ENCODE data around the gene ATP8A2. TPM values are rescaled to one million over a fixed set of nuclear protein-coding genes. Genes with fewer than 3 reads are reported as not detected.

Gene ATP8A2
- total RNA-seq, 4 donors from 2014 or later, result 0.20 to 1.1 (median 0.59) TPM

DNA sequence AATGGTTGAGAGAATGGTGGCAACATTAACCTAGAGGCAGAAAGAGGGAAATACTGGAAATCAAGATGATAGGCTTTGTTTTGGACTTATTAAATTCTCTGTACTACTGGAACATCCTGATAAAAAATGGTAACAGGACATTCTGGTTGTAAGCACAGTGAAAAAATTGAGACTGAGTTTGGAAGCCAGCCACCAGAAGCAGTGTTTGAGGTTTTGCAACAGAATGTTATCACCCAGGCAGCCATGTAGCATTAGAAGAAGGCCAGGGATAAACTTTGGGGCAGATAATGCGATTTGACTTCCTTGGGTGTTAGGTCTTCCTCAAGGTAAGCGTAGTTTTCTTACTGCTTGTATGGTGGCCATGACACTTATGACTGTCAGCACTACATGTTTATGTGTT is 307.4 kb downstream of the ATP8A2 start:
- Histone ChIP-seq H3K4me1 (no peaks in the 10 kb centered on the region), H3K27me3 (no peaks in the 10 kb centered on the region), H3K27ac (no peak overlapping the region), H3K9me3 (no peaks in the 10 kb centered on the region), H3K36me3 (no peaks in the 10 kb centered on the region), H3K4me3 (no peak overlapping the region)
- intact Hi-C loops (cut with DNase I; ENCODE audit: low total_unique reads) (no loop called here), in situ Hi-C loops (cut with MboI; ENCODE audit: low pct_ligation_motif_present in 1 of 4, low pct_unique_long_range_greater_than_20kb in 1 of 4, low sequenced_read_pairs in 3 of 4) (no loop called here)
- no peak for DNase-seq
- TF ChIP-seq, protein P1, sequence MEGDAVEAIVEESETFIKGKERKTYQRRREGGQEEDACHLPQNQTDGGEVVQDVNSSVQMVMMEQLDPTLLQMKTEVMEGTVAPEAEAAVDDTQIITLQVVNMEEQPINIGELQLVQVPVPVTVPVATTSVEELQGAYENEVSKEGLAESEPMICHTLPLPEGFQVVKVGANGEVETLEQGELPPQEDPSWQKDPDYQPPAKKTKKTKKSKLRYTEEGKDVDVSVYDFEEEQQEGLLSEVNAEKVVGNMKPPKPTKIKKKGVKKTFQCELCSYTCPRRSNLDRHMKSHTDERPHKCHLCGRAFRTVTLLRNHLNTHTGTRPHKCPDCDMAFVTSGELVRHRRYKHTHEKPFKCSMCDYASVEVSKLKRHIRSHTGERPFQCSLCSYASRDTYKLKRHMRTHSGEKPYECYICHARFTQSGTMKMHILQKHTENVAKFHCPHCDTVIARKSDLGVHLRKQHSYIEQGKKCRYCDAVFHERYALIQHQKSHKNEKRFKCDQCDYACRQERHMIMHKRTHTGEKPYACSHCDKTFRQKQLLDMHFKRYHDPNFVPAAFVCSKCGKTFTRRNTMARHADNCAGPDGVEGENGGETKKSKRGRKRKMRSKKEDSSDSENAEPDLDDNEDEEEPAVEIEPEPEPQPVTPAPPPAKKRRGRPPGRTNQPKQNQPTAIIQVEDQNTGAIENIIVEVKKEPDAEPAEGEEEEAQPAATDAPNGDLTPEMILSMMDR (IDR thresholded peaks at IDR 0.05), result no peak
- no peak for TF ChIP-seq EP300 (IDR thresholded peaks at IDR 0.05; ENCODE audit: low read depth)
- TF ChIP-seq POLR2AphosphoS5 (IDR thresholded peaks at IDR 0.05), result no peak
- no peak for TF ChIP-seq POLR2A (IDR thresholded peaks at IDR 0.05)
- WGBS, 2 donors (ENCODE audit: low coverage in 1 of 2), result 91 to 100% methylated on average over 2 of the region's 2 CpGs

DNA sequence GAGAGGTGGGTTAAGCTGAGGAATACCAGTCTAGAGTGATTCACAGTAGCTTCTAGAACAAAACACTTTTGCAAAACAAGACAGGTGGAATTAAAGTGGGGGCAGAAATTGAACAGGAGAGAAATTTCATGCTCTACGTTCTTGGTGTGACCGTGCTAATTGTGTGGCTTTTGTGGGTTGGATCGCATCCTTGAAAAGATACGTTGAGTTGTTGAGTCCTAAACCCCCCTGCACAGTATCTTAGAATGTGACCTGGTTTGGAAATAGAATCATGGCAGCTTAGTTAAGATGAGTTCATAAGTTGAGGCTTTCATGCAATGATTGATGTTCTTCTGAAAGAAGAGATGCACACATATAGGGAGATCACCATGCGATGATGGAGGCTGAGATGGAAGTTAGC is 308.2 kb downstream of the ATP8A2 start:
- intact Hi-C loops (cut with DNase I; ENCODE audit: low total_unique reads) (no loop called here), in situ Hi-C loops (cut with MboI; ENCODE audit: low pct_ligation_motif_present in 1 of 4, low pct_unique_long_range_greater_than_20kb in 1 of 4, low sequenced_read_pairs in 3 of 4) (no loop called here)
- Histone ChIP-seq H3K27me3 (no peaks in the 10 kb centered on the region), H3K36me3 (no peaks in the 10 kb centered on the region), H3K9me3 (no peaks in the 10 kb centered on the region), H3K27ac (no peak overlapping the region), H3K4me1 (no peaks in the 10 kb centered on the region), H3K4me3 (no peak overlapping the region)
- TF ChIP-seq POLR2A (IDR thresholded peaks at IDR 0.05) (no peak), EP300 (IDR thresholded peaks at IDR 0.05; ENCODE audit: low read depth) (no peak), POLR2AphosphoS5 (IDR thresholded peaks at IDR 0.05) (no peak)
- TF ChIP-seq, protein P1 (IDR thresholded peaks at IDR 0.05), result no peak
- 94 to 96% methylated on average over 4 to 5 of the region's 5 CpGs for WGBS, 2 donors (ENCODE audit: low coverage in 1 of 2)
- no peak for DNase-seq

DNA sequence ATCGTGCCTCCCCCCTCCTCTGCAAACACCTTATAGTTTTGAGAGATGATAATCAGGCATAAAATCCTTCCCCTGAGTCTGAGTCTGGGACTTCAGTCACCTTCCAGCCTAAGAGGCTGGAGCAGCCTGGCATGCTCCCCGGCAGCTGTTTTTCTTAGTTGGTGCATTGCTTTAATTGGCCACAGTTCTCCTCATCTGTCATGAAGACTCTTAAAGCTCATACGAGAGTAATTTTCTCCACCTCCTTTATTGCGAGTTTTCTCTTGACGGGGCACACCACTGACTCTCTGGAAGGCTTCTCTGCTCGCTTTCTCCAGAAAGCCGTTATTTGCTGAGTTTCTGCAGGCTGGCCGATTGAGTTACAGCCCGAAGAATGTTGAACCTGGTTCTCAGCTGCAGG is 310.5 kb downstream of the ATP8A2 start:
- 80 to 86% methylated on average over 7 to 9 of the region's 9 CpGs for WGBS, 2 donors (ENCODE audit: low coverage in 1 of 2)
- in situ Hi-C loops (cut with MboI; ENCODE audit: low pct_ligation_motif_present in 1 of 4, low pct_unique_long_range_greater_than_20kb in 1 of 4, low sequenced_read_pairs in 3 of 4) (no loop called here), intact Hi-C loops (cut with DNase I; ENCODE audit: low total_unique reads) (no loop called here)
- DNase-seq, result no peak
- H3K9me3 ChIP-seq, result no peaks in the 10 kb centered on the region
- H3K4me3 ChIP-seq, result no peak overlapping the region
- no peak overlapping the region for H3K27ac ChIP-seq
- peaks cover 0 to 5% (median 0%) of the 10 kb centered on the region in 4 donors for H3K4me1 ChIP-seq
- no peaks in the 10 kb centered on the region for H3K36me3 ChIP-seq
- TF ChIP-seq, protein P1 (IDR thresholded peaks at IDR 0.05), result no peak
- TF ChIP-seq POLR2AphosphoS5 (IDR thresholded peaks at IDR 0.05) (no peak), EP300 (IDR thresholded peaks at IDR 0.05; ENCODE audit: low read depth) (no peak), POLR2A (IDR thresholded peaks at IDR 0.05) (no peak)
- no peaks in the 10 kb centered on the region for H3K27me3 ChIP-seq

DNA sequence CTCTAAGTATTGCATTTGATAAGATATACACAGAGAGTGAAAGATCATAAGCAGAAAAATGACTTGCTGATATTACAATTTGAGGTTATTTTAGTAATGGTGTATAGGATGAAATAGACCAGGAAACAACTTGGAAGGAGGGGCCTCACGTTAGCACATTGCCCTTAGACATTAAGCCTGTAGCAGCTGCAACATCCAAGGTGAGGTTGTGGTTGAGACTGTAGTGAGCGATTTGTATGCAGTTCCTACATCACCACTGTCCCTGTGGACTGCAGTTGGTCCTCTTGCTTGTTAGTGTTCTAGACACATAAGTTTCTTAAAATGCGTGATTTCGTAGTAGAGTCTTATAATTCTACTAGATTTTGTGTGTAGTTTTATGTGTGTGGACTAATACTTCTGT is 311.3 kb downstream of the ATP8A2 start:
- intact Hi-C loops (cut with DNase I; ENCODE audit: low total_unique reads) (no loop called here), in situ Hi-C loops (cut with MboI; ENCODE audit: low pct_ligation_motif_present in 1 of 4, low pct_unique_long_range_greater_than_20kb in 1 of 4, low sequenced_read_pairs in 3 of 4) (no loop called here)
- Histone ChIP-seq H3K4me3 (no peak overlapping the region), H3K9me3 (no peaks in the 10 kb centered on the region), H3K27me3 (no peaks in the 10 kb centered on the region), H3K36me3 (no peaks in the 10 kb centered on the region), H3K27ac (no peak overlapping the region), H3K4me1 (peaks cover 0 to 12% (median 4%) of the 10 kb centered on the region in 4 donors)
- DNase-seq, result no peak
- TF ChIP-seq POLR2AphosphoS5 (IDR thresholded peaks at IDR 0.05), result no peak
- TF ChIP-seq, protein P1 (IDR thresholded peaks at IDR 0.05), result no peak
- TF ChIP-seq POLR2A (IDR thresholded peaks at IDR 0.05), result no peak
- TF ChIP-seq EP300 (IDR thresholded peaks at IDR 0.05; ENCODE audit: low read depth), result no peak
- 84 to 92% methylated on average over 4 of the region's 4 CpGs for WGBS, 2 donors (ENCODE audit: low coverage in 1 of 2)

Measured in transverse colon (tissue), 4 donors.